H1 (cell line): Measurements from ENCODE around the gene NECTIN1. TPM values are rescaled to one million over a fixed set of nuclear protein-coding genes. Genes with fewer than 3 reads are reported as not detected.

Experiments used
- CTCF ChIA-PET: fragments of 300-600 bp; sonication (Branson Sonifier 250); formaldehyde crosslinking; loops from one replicate; lab custom pipeline; 2021; ENCODE audit not compliant: partially characterized antibody; lab: Charles Lee
- POLR2A ChIA-PET: fragments of 300-600 bp; sonication (Branson Sonifier 250); formaldehyde crosslinking; loops from one replicate; lab custom pipeline; 2021; ENCODE audit warnings: inconsistent platforms; ENCODE audit not compliant: partially characterized antibody; lab: Charles Lee
- DNase-seq, 2 experiments: peaks; one replicate each; pipeline versions ENCODE4 v3.0.0 to v3.0.0-alpha.2; 2010 to 2022; ENCODE audit warnings: low spot score in 2 of 2, low read depth in 1 of 2, mixed read lengths in 1 of 2
- FAIRE-seq: peaks from 2 replicates; lab custom pipeline; 2011; peaks lifted over from hg19 to GRCh38; lab: Jason Lieb, UNC
- H2AFZ ChIP-seq: 2 replicates; pipeline ENCODE4 v1.8.1; 2012; ENCODE audit warnings: low read length, inconsistent platforms
- H2AK5ac ChIP-seq: 2 replicates; pipeline ENCODE4 v1.6.1; 2013; ENCODE audit warnings: low read depth, low read length
- H2BK120ac ChIP-seq: replicated peaks from 2 replicates; pipeline ENCODE3; 2013; ENCODE audit warnings: low read depth, low read length, inconsistent platforms
- H2BK12ac ChIP-seq: 2 replicates; pipeline ENCODE4 v1.6.1; 2013; ENCODE audit warnings: low read depth, low read length
- H2BK15ac ChIP-seq: 2 replicates; pipeline ENCODE4 v1.6.1; 2013; ENCODE audit warnings: low read length
- H2BK20ac ChIP-seq: 2 replicates; pipeline ENCODE4 v1.6.1; 2013; ENCODE audit warnings: low read length
- H2BK5ac ChIP-seq: 2 replicates; pipeline ENCODE4 v1.6.1; 2013; ENCODE audit warnings: low read depth, low read length
- H3K14ac ChIP-seq: 2 replicates; pipeline ENCODE4 v1.6.1; 2013; ENCODE audit warnings: inconsistent platforms; ENCODE audit not compliant: insufficient read length
- H3K18ac ChIP-seq: 2 replicates; pipeline ENCODE4 v1.6.1; 2013; ENCODE audit warnings: low read length; ENCODE audit errors: extremely low read depth
- H3K23ac ChIP-seq: 2 replicates; pipeline ENCODE4 v1.6.1; 2013; ENCODE audit warnings: inconsistent platforms; ENCODE audit not compliant: insufficient read length
- H3K23me2 ChIP-seq: 2 replicates; pipeline ENCODE4 v1.6.1; 2013; ENCODE audit warnings: low read depth, low read length
- H3K27ac ChIP-seq: 2 replicates; pipeline ENCODE4 v1.6.1; 2011; ENCODE audit warnings: low read depth, low read length, inconsistent platforms
- H3K27me3 ChIP-seq, 4 experiments: replicated peaks in 1 of 4; 1 replicate in 1 of 4; 2 replicates in 3 of 4; pipeline versions ENCODE4 v1.6.1 to v1.8.1; 2011 to 2013; ENCODE audit warnings: low read length in 3 of 4, mild to moderate bottlenecking in 3 of 4, inconsistent platforms in 2 of 4, mixed read lengths in 2 of 4, moderate library complexity in 1 of 4; ENCODE audit not compliant: control insufficient read depth in 3 of 4, insufficient read depth in 3 of 4; ENCODE audit errors: extremely low read depth in 1 of 4
- H3K36me3 ChIP-seq, 4 experiments: 2 replicates each; pipeline versions ENCODE4 v1.6.1 to v1.8.1; 2011 to 2013; ENCODE audit warnings: mild to moderate bottlenecking in 4 of 4, low read length in 3 of 4, moderate library complexity in 2 of 4, control low read depth in 1 of 4, inconsistent platforms in 1 of 4; ENCODE audit not compliant: insufficient read depth in 4 of 4, control insufficient read depth in 2 of 4
- H3K4ac ChIP-seq: replicated peaks from 2 replicates; pipeline ENCODE3; 2013; ENCODE audit warnings: low read length, low read depth, mixed read lengths, inconsistent platforms; ENCODE audit not compliant: insufficient read length
- H3K4me1 ChIP-seq, 4 experiments: replicated peaks in 1 of 4; 1 replicate in 1 of 4; 2 replicates in 3 of 4; pipeline versions ENCODE4 v1.6.1 to v1.8.1; 2011 to 2013; ENCODE audit warnings: low read length in 3 of 4, inconsistent platforms in 2 of 4, mixed read lengths in 1 of 4; ENCODE audit not compliant: insufficient read depth in 4 of 4, control insufficient read depth in 3 of 4
- H3K4me2 ChIP-seq, 2 experiments: 2 replicates each; pipeline versions ENCODE4 v1.6.1 to v1.8.1; 2011 to 2013; ENCODE audit warnings: low read depth in 2 of 2, low read length in 2 of 2, control low read depth in 1 of 2, inconsistent platforms in 1 of 2, mild to moderate bottlenecking in 1 of 2; ENCODE audit not compliant: insufficient read depth in 1 of 2
- H3K4me3 ChIP-seq, 4 experiments: fragments of 200-600, 300-600 bp in 1 of 4; sonication (generic), shearing (Covaris generic), sonication (Bioruptor Twin) in 1 of 4; 2 replicates each; pipeline versions ENCODE4 v1.5.1 to v1.8.1; 2011 to 2016; ENCODE audit warnings: low read length in 4 of 4, low read depth in 3 of 4, control low read depth in 2 of 4, inconsistent platforms in 2 of 4, mild to moderate bottlenecking in 2 of 4, mixed read lengths in 1 of 4, moderate library complexity in 1 of 4; ENCODE audit not compliant: insufficient read depth in 2 of 4; ENCODE audit errors: extremely low read depth in 1 of 4
- H3K56ac ChIP-seq: replicated peaks from 2 replicates; pipeline ENCODE3; 2013; ENCODE audit warnings: low read depth, mild to moderate bottlenecking, mixed read lengths, low read length, inconsistent platforms; ENCODE audit not compliant: insufficient read length
- H3K79me1 ChIP-seq: 2 replicates; pipeline ENCODE4 v1.6.1; 2013; ENCODE audit warnings: low read depth, low read length, control low read depth
- H3K79me2 ChIP-seq, 2 experiments: 2 replicates each; pipeline versions ENCODE4 v1.6.1 to v1.8.1; 2012 to 2013; ENCODE audit warnings: low read length in 2 of 2, mild to moderate bottlenecking in 2 of 2, inconsistent platforms in 1 of 2; ENCODE audit not compliant: insufficient read depth in 2 of 2, control insufficient read depth in 1 of 2
- H3K9ac ChIP-seq, 4 experiments: replicated peaks in 1 of 4; 1 replicate in 1 of 4; 2 replicates in 3 of 4; pipeline versions ENCODE4 v1.6.1 to v1.8.1; 2011 to 2013; ENCODE audit warnings: low read depth in 3 of 4, low read length in 3 of 4, control low read depth in 2 of 4, mild to moderate bottlenecking in 2 of 4, moderate library complexity in 2 of 4, inconsistent platforms in 1 of 4; ENCODE audit errors: extremely low read depth in 1 of 4
- H3K9me3 ChIP-seq, 2 experiments: 2 replicates each; pipeline versions ENCODE4 v1.6.1 to v1.8.1; 2012 to 2013; ENCODE audit warnings: mild to moderate bottlenecking in 2 of 2, moderate library complexity in 2 of 2, control low read depth in 1 of 2, inconsistent platforms in 1 of 2, low read depth in 1 of 2, low read length in 1 of 2, mixed read lengths in 1 of 2; ENCODE audit not compliant: insufficient read depth in 2 of 2
- H4K20me1 ChIP-seq, 2 experiments: replicated peaks in 1 of 2; 2 replicates each; pipeline versions ENCODE3 to v1.8.1; 2011 to 2013; ENCODE audit warnings: inconsistent platforms in 2 of 2, low read length in 2 of 2, mild to moderate bottlenecking in 1 of 2; ENCODE audit not compliant: insufficient read depth in 2 of 2, control insufficient read depth in 1 of 2
- H4K5ac ChIP-seq: 2 replicates; pipeline ENCODE4 v1.6.1; 2013; ENCODE audit warnings: low read length, low read depth, mixed read lengths, inconsistent platforms; ENCODE audit not compliant: insufficient read length
- H4K8ac ChIP-seq: 2 replicates; pipeline ENCODE4 v1.8.0; 2013; ENCODE audit warnings: mild to moderate bottlenecking, moderate library complexity, low read length, inconsistent platforms; ENCODE audit not compliant: insufficient read depth; ENCODE audit errors: extremely low read depth
- H4K91ac ChIP-seq: replicated peaks from 2 replicates; pipeline ENCODE3; 2013; ENCODE audit warnings: low read length, mixed read lengths, inconsistent platforms; ENCODE audit not compliant: insufficient read length
- RAD21 ChIP-seq, 2 experiments: IDR thresholded peaks in 1 of 2; conservative IDR thresholded peaks in 1 of 2; 2 replicates each; pipeline ENCODE4 v1.6.1; 2011; ENCODE audit warnings: low read depth in 2 of 2, low read length in 2 of 2, improper control_type of control experiment in 1 of 2, inconsistent platforms in 1 of 2, mild to moderate bottlenecking in 1 of 2, moderate library complexity in 1 of 2
- SIRT6 ChIP-seq: IDR thresholded peaks from one replicate; pipeline ENCODE4 v1.7.1; 2012; ENCODE audit warnings: low read length, inconsistent platforms
- ZNF274 ChIP-seq: IDR thresholded peaks from 2 replicates; pipeline ENCODE4 v1.7.0; 2012; ENCODE audit warnings: low read length, borderline replicate concordance; ENCODE audit errors: extremely low read depth
- WGBS, 2 experiments: shearing (Covaris generic) in 1 of 2; methylation state at CpG; one replicate each; pipeline versions ENCODE4 v1.1.6 to v1.1.7; 2013 to 2015; ENCODE audit warnings: low lambda C conversion rate in 2 of 2, mixed read lengths in 2 of 2, inconsistent platforms in 1 of 2, low coverage in 1 of 2, missing lambda C conversion rate in 1 of 2; ENCODE audit not compliant: insufficient replicate concordance in 2 of 2, insufficient coverage in 1 of 2, insufficient read length in 1 of 2; ENCODE audit errors: extremely low coverage in 1 of 2, missing lambda C conversion rate in 1 of 2; 5-methylcytosine and 5-hydroxymethylcytosine counted together
- polyA plus RNA-seq, 7 experiments: library from polyadenylated mRNA; depleted of rRNA in 3 of 7; stranded (reverse) in 5 of 7; unstranded in 2 of 7; fragments of >200 nt in 5 of 7; fragments of 200-250 nt in 2 of 7; gene quantifications; 1 replicate in 5 of 7; 2 replicates in 1 of 7; 4 replicates in 1 of 7; pipeline versions ENCODE4 v1.2.1 to v1.2.3, GENCODE V29; 2011 to 2013; ENCODE audit warnings: missing spikeins in 2 of 7, mixed read lengths in 2 of 7
- total RNA-seq: library from RNA; stranded (reverse); fragmentation: NEBNext Ultra II Directional; extraction: Animal tissue kit (Norgen Biotek cat#: 25700); gene quantifications from 2 replicates; pipeline ENCODE4 v1.2.1, GENCODE V29; 2021
- TF ChIP-seq, protein P1 (sequence below), 3 experiments: IDR thresholded peaks; 1 replicate in 2 of 3; 2 replicates in 1 of 3; pipeline versions ENCODE4 v1.5.1 to v1.6.1; 2011; ENCODE audit warnings: low read length in 3 of 3, mild to moderate bottlenecking in 3 of 3, inconsistent platforms in 2 of 3, low read depth in 1 of 3, moderate library complexity in 1 of 3; ENCODE audit not compliant: insufficient read depth in 1 of 3; ENCODE audit errors: control extremely low read depth in 1 of 3

NECTIN1 gene
- total and polyA plus RNA-seq, 2 of the 8 experiments (the other 6 are each of a cell fraction or from before 2014, with no cell fraction given) = 43.2 to 97.7 TPM

GRCh38 chr11:119694334-119694733, 34.7 kb downstream of the NECTIN1 start:
- Histone ChIP-seq H3K23me2 (no peaks in the 10 kb centered on the region), H3K36me3 (0 out of 8 replicates have a peak, but pooled peaks cover 0 to 2% (median 0%) of the 10 kb centered on the region in 4 experiments), H2AFZ (no peak overlapping the region), H3K9me3 (no peaks in the 10 kb centered on the region), H3K4me2 (no peak overlapping the region), H4K20me1 (peaks cover 45 to 48% of the 10 kb centered on the region in 2 experiments), H3K4me1 (peaks cover 10 to 68% (median 46%) of the 10 kb centered on the region in 4 experiments), H2BK120ac (no peak overlapping the region), H3K27ac (no peak overlapping the region), H3K4me3 (no peak overlapping the region), H4K91ac (no peak overlapping the region), H2BK15ac (no peak overlapping the region), H4K8ac (no peak overlapping the region; the same call in 1 of the 2 replicates), H3K9ac (no peak overlapping the region), H3K79me2 (peaks cover 0 to 89% of the 10 kb centered on the region in 2 experiments; a peak in 2 of 4 replicates), H2AK5ac (peak overlapping the region; percentile 33; the same call in 1 of the 2 replicates), H3K56ac (no peak overlapping the region), H4K5ac (no peak overlapping the region), H3K18ac (peak overlapping the region; percentile 32; the same call in 1 of the 2 replicates), H3K79me1 (peaks cover 32% of the 10 kb centered on the region), H3K23ac (no peak overlapping the region), H2BK20ac (no peak overlapping the region), H2BK12ac (no peak overlapping the region), H3K14ac (no peak overlapping the region), H2BK5ac (peak overlapping the region; percentile 75; the same call in 1 of the 2 replicates), H3K4ac (no peak overlapping the region), H3K27me3 (no peaks in the 10 kb centered on the region)
- DNase-seq (no peak), FAIRE-seq (no peak)
- TF ChIP-seq SIRT6 = no peak
- TF ChIP-seq, protein P1, sequence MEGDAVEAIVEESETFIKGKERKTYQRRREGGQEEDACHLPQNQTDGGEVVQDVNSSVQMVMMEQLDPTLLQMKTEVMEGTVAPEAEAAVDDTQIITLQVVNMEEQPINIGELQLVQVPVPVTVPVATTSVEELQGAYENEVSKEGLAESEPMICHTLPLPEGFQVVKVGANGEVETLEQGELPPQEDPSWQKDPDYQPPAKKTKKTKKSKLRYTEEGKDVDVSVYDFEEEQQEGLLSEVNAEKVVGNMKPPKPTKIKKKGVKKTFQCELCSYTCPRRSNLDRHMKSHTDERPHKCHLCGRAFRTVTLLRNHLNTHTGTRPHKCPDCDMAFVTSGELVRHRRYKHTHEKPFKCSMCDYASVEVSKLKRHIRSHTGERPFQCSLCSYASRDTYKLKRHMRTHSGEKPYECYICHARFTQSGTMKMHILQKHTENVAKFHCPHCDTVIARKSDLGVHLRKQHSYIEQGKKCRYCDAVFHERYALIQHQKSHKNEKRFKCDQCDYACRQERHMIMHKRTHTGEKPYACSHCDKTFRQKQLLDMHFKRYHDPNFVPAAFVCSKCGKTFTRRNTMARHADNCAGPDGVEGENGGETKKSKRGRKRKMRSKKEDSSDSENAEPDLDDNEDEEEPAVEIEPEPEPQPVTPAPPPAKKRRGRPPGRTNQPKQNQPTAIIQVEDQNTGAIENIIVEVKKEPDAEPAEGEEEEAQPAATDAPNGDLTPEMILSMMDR (IDR thresholded peaks at IDR 0.05; ENCODE audit: control extremely low read depth in 1 of 3, insufficient read depth in 1 of 3, low read depth in 1 of 3, low read length in 3 of 3) = peak in 2 of 3 experiments; percentile 6 to 30; a peak in 2 of 4 replicates
- TF ChIP-seq ZNF274 = no peak
- peak in 1 of 2 experiments; percentile 25; a peak in 2 of 4 replicates for TF ChIP-seq RAD21 (IDR thresholded peaks at IDR 0.05 in 1 of 2, conservative IDR thresholded peaks at IDR 0.05 in 1 of 2; ENCODE audit: low read depth in 2 of 2, low read length in 2 of 2)
- ChIA-PET POLR2A (interaction anchor here (1.2 kb wide), 1 partner anchor 8 kb away, joined by 3 read pairs; no protein-coding TSS in a partner anchor), CTCF (interaction anchor here (0.5 to 9.2 kb wide), 16 partner anchors 9 to 1070 kb away, joined by 3 to 110 read pairs (median 4); partner anchors contain the start of gene NECTIN1)
- WGBS, 2 experiments = 82% methylated on average over 3 of the region's 3 CpGs; no CpG with 5 or more reads in 1 of the 2 experiments
